Progenitor cell of endocrine pancreas (in vitro differentiated cells): ENCODE measurements around the gene YTHDC1. TPM values are rescaled to one million over a fixed set of nuclear protein-coding genes. Genes with fewer than 3 reads are reported as not detected.

Experiments
- DNase-seq: peaks from one replicate; pipeline ENCODE4 v3.0.0; 2021; ENCODE audit warnings: low spot score; ENCODE audit not compliant: unreplicated experiment
- H3K27ac Mint-ChIP-seq: 2 replicates; pipeline ENCODE4 v1.8.0; 2021; ENCODE audit warnings: mild to moderate bottlenecking, moderate library complexity, mixed read lengths
- H3K27me3 Mint-ChIP-seq: 2 replicates; pipeline ENCODE4 v1.8.0; 2021; ENCODE audit warnings: mixed read lengths
- H3K36me3 Mint-ChIP-seq: 2 replicates; pipeline ENCODE4 v1.8.0; 2022; ENCODE audit warnings: mixed read lengths; ENCODE audit not compliant: insufficient read depth
- H3K4me1 Mint-ChIP-seq: 2 replicates; pipeline ENCODE4 v1.8.0; 2021; ENCODE audit warnings: low read depth, mixed read lengths
- H3K4me3 Mint-ChIP-seq: 2 replicates; pipeline ENCODE4 v1.8.0; 2021; ENCODE audit warnings: low read depth, mild to moderate bottlenecking, moderate library complexity, mixed read lengths
- H3K9me3 Mint-ChIP-seq: 2 replicates; pipeline ENCODE4 v1.8.0; 2021; ENCODE audit warnings: low read depth, mixed read lengths
- CTCF ChIP-seq: fragments of 200-600 bp; sonication (generic); IDR thresholded peaks from one replicate; pipeline ENCODE4 v1.5.0; 2021; ENCODE audit warnings: antibody characterized with exemption, mild to moderate bottlenecking; ENCODE audit not compliant: unreplicated experiment
- total RNA-seq: library from RNA; stranded (reverse); gene quantifications from 2 replicates; pipeline ENCODE4 v1.2.1, GENCODE V29; 2021

The YTHDC1 gene
- total RNA-seq, 1 donor from 2014 or later, result 162 TPM

- Mint-ChIP-seq H3K27ac (no peak overlapping the region), H3K4me3 (no peak overlapping the region)
- TF ChIP-seq CTCF, result no peak
Measured at GRCh38 chr4:68358988-68359387, 9.1 kb upstream of the YTHDC1 start.

GRCh38 chr4:68352791-68353190, 2.9 kb upstream of the YTHDC1 start:
- no peak for TF ChIP-seq CTCF
- DNase-seq, result no peak
- Mint-ChIP-seq H3K27me3 (no peaks in the 10 kb centered on the region), H3K9me3 (peaks cover 2% of the 10 kb centered on the region), H3K4me3 (no peak overlapping the region), H3K36me3 (no peaks in the 10 kb centered on the region), H3K4me1 (peaks cover 6% of the 10 kb centered on the region), H3K27ac (no peak overlapping the region)

More at GRCh38 chr4:68358988-68359387, 9.1 kb upstream of the YTHDC1 start:
- no peak for DNase-seq
- peaks cover 8% of the 10 kb centered on the region for H3K27me3 Mint-ChIP-seq
- peaks cover 4% of the 10 kb centered on the region for H3K9me3 Mint-ChIP-seq
- H3K4me1 Mint-ChIP-seq, result peaks cover 16% of the 10 kb centered on the region
- H3K36me3 Mint-ChIP-seq, result no peaks in the 10 kb centered on the region

- H3K4me1 Mint-ChIP-seq, result peaks cover 27% of the 10 kb centered on the region
- no peak for DNase-seq
- H3K4me3 Mint-ChIP-seq, result peak overlapping the region; percentile 91
- H3K27ac Mint-ChIP-seq, result peak overlapping the region; percentile 99
- TF ChIP-seq CTCF, result no peak
- H3K36me3 Mint-ChIP-seq, result peaks cover 2% of the 10 kb centered on the region
- no peaks in the 10 kb centered on the region for H3K9me3 Mint-ChIP-seq
- H3K27me3 Mint-ChIP-seq, result no peaks in the 10 kb centered on the region
Measured at GRCh38 chr4:68349279-68349648, 626 bp downstream of the YTHDC1 start.

DNA sequence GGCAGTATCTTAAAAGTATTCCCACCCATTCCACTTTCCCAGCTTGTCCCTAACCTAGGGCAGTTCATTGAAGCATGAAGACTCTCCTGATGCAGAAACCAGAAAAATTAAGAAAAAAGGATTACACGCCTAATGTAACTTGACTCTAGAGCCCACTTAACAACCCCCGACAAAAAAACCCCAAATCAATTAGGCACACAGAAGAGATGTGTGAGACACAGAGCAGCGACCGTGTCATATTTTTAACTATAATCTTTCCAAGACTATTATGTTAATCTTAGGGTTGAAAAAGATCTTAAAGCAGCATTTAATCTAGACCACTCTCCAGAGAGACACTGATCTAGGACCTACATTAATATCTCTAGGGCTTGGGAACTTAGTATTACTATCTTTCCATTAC, 1.3 kb downstream of the YTHDC1 start:
- H3K4me1 Mint-ChIP-seq, result peaks cover 31% of the 10 kb centered on the region
- no peaks in the 10 kb centered on the region for H3K9me3 Mint-ChIP-seq
- H3K4me3 Mint-ChIP-seq, result peak overlapping the region; percentile 91
- no peak for TF ChIP-seq CTCF
- peaks cover 2% of the 10 kb centered on the region for H3K36me3 Mint-ChIP-seq
- DNase-seq, result no peak
- H3K27ac Mint-ChIP-seq, result peak overlapping the region; percentile 99
- H3K27me3 Mint-ChIP-seq, result no peaks in the 10 kb centered on the region

- H3K4me3 Mint-ChIP-seq, result peak overlapping the region; percentile 91
- H3K9me3 Mint-ChIP-seq, result no peaks in the 10 kb centered on the region
- TF ChIP-seq CTCF, result no peak
- peaks cover 2% of the 10 kb centered on the region for H3K36me3 Mint-ChIP-seq
- DNase-seq, result no peak
- no peaks in the 10 kb centered on the region for H3K27me3 Mint-ChIP-seq
- H3K27ac Mint-ChIP-seq, result peak overlapping the region; percentile 99
- peaks cover 31% of the 10 kb centered on the region for H3K4me1 Mint-ChIP-seq
Measured at GRCh38 chr4:68347845-68348244, 2.0 kb downstream of the YTHDC1 start.
